GM19239 (cell line): ENCODE data around the gene OTUD7B.

Experiments
- DNase-seq: peaks from one replicate; pipeline ENCODE4 v3.0.0; 2011; ENCODE audit warnings: low spot score; ENCODE audit not compliant: insufficient read length
- FAIRE-seq: peaks from 2 replicates; lab custom pipeline; 2011; peaks lifted over from hg19 to GRCh38; lab: Jason Lieb, UNC

Gene OTUD7B

GRCh38 chr1:150005606-150006005 lies 4.9 kb downstream of the OTUD7B start:
- FAIRE-seq (no peak), DNase-seq (no peak)

GRCh38 chr1:150003801-150004200 lies 6.7 kb downstream of the OTUD7B start:
- FAIRE-seq (no peak), DNase-seq (no peak)

- FAIRE-seq (no peak), DNase-seq (no peak)
Observed at GRCh38 chr1:150002217-150002616, 8.3 kb downstream of the OTUD7B start.

- FAIRE-seq = no peak
- no peak for DNase-seq
Observed at GRCh38 chr1:150001415-150001814, 9.1 kb downstream of the OTUD7B start.

GRCh38 chr1:149997585-149998262 lies 12.8 kb downstream of the OTUD7B start:
- no peak for DNase-seq
- peak; percentile 80 for FAIRE-seq

GRCh38 chr1:149995927-149996326 lies 14.6 kb downstream of the OTUD7B start:
- FAIRE-seq (no peak), DNase-seq (no peak)

GRCh38 chr1:149993764-149994163 lies 16.8 kb downstream of the OTUD7B start:
- FAIRE-seq (no peak), DNase-seq (no peak)

GRCh38 chr1:149993181-149993580 lies 17.3 kb downstream of the OTUD7B start:
- FAIRE-seq (no peak), DNase-seq (no peak)

GRCh38 chr1:149987297-149987595 lies 23.3 kb downstream of the OTUD7B start:
- FAIRE-seq (no peak), DNase-seq (no peak)

GRCh38 chr1:149986486-149987296 lies 23.8 kb downstream of the OTUD7B start:
- FAIRE-seq (no peak), DNase-seq (no peak)

GRCh38 chr1:149979972-149980540 lies 30.5 kb downstream of the OTUD7B start:
- no peak for DNase-seq
- no peak for FAIRE-seq

- FAIRE-seq (peak; percentile 26), DNase-seq (no peak)
Observed at GRCh38 chr1:149979245-149979971, 31.1 kb downstream of the OTUD7B start.

- DNase-seq = no peak
Observed at GRCh38 chr1:149978547-149979023, 31.9 kb downstream of the OTUD7B start.

GRCh38 chr1:149977345-149977744 lies 33.2 kb downstream of the OTUD7B start:
- DNase-seq (no peak), FAIRE-seq (no peak)

More at GRCh38 chr1:149978547-149979023, 31.9 kb downstream of the OTUD7B start:
- no peak for FAIRE-seq

- FAIRE-seq = no peak
- no peak for DNase-seq
Observed at GRCh38 chr1:149972547-149972946, 38.0 kb downstream of the OTUD7B start.

GRCh38 chr1:149967646-149968045 lies 42.9 kb downstream of the OTUD7B start:
- no peak for FAIRE-seq
- DNase-seq = no peak

- no peak for FAIRE-seq
Observed at GRCh38 chr1:149967041-149967440, 43.5 kb downstream of the OTUD7B start.

GRCh38 chr1:149966405-149966804 lies 44.1 kb downstream of the OTUD7B start:
- no peak for FAIRE-seq

More at GRCh38 chr1:149967041-149967440, 43.5 kb downstream of the OTUD7B start:
- no peak for DNase-seq

GRCh38 chr1:149965440-149965839 lies 45.1 kb downstream of the OTUD7B start:
- no peak for DNase-seq
- FAIRE-seq = no peak

More at GRCh38 chr1:149966405-149966804, 44.1 kb downstream of the OTUD7B start:
- DNase-seq = no peak

- DNase-seq (no peak), FAIRE-seq (no peak)
Observed at GRCh38 chr1:149963358-149963757, 47.2 kb downstream of the OTUD7B start.
